Measurements from ENCODE around the gene MYO1C.

The MYO1C gene

GRCh38 chr17:1414634-1415033, 77.9 kb downstream of the MYO1C start:
- no peak for DNase-seq

Measured in islet precursor cell (in vitro differentiated cells).